AG04450 (cell line): ENCODE data around the gene COL23A1. TPM values are rescaled to one million over a fixed set of nuclear protein-coding genes. Genes with fewer than 3 reads are reported as not detected.

Experiments
- CTCF ChIA-PET: fragments of 300-600, 350-600 bp; formaldehyde crosslinking; extraction: SDS; loops from one replicate; lab custom pipeline; 2022; ENCODE audit warnings: antibody characterized with exemption, inconsistent platforms; lab: Charles Lee
- POLR2A ChIA-PET: fragments of 350-600 bp; formaldehyde crosslinking; extraction: SDS; loops from one replicate; lab custom pipeline; 2021; ENCODE audit warnings: antibody characterized with exemption, inconsistent platforms; lab: Yijun Ruan, JAX
- DNase-seq: peaks from one replicate; pipeline ENCODE4 v3.0.0-alpha.2; 2011; ENCODE audit warnings: low read depth, low spot score
- H3K27ac ChIP-seq: one replicate; pipeline ENCODE4 v1.5.1; 2012; ENCODE audit warnings: low read depth, low read length, control low read depth
- H3K27me3 ChIP-seq: one replicate; pipeline ENCODE4 v1.6.0; 2012; ENCODE audit warnings: low read length; ENCODE audit not compliant: control insufficient read depth, insufficient read depth
- H3K4me3 ChIP-seq: 2 replicates; pipeline ENCODE4 v1.5.1; 2011; ENCODE audit warnings: mild to moderate bottlenecking, low read depth, low read length, control low read depth
- H3K9me3 ChIP-seq: 2 replicates; pipeline ENCODE4 v1.5.1; 2012; ENCODE audit warnings: low read length; ENCODE audit not compliant: control insufficient read depth, insufficient read depth
- CTCF ChIP-seq: IDR thresholded peaks from 2 replicates; pipeline ENCODE4 v1.5.1; 2011; ENCODE audit warnings: low read depth, low read length, control low read depth, inconsistent platforms
- polyA plus RNA-seq: library from polyadenylated mRNA; depleted of rRNA; stranded (reverse); fragments of >200 nt; gene quantifications from 2 replicates; pipeline ENCODE4 v1.2.3, GENCODE V29; 2011

The COL23A1 gene
- polyA plus RNA-seq, 1 experiment = not detected

GRCh38 chr5:178537467-178538371 lies 52.5 kb downstream of the COL23A1 start:
- H3K4me3 ChIP-seq = no peak overlapping the region
- POLR2A ChIA-PET = no interaction called here
- no peak for DNase-seq
- CTCF ChIA-PET = no interaction called here
- no peaks in the 10 kb centered on the region for H3K27me3 ChIP-seq
- TF ChIP-seq CTCF = no peak
- peaks cover 50% of the 10 kb centered on the region for H3K9me3 ChIP-seq
- H3K27ac ChIP-seq = no peak overlapping the region

GRCh38 chr5:178536541-178537466 lies 53.4 kb downstream of the COL23A1 start:
- Histone ChIP-seq H3K4me3 (no peak overlapping the region), H3K9me3 (peaks cover 59% of the 10 kb centered on the region), H3K27ac (no peak overlapping the region), H3K27me3 (no peaks in the 10 kb centered on the region)
- ChIA-PET POLR2A (no interaction called here), CTCF (no interaction called here)
- no peak for DNase-seq
- no peak for TF ChIP-seq CTCF

GRCh38 chr5:178535299-178536175 lies 54.7 kb downstream of the COL23A1 start:
- H3K27ac ChIP-seq = no peak overlapping the region
- H3K9me3 ChIP-seq = peaks cover 71% of the 10 kb centered on the region
- ChIA-PET CTCF (no interaction called here), POLR2A (no interaction called here)
- no peak overlapping the region for H3K4me3 ChIP-seq
- TF ChIP-seq CTCF = no peak
- H3K27me3 ChIP-seq = no peaks in the 10 kb centered on the region
- no peak for DNase-seq

DNA sequence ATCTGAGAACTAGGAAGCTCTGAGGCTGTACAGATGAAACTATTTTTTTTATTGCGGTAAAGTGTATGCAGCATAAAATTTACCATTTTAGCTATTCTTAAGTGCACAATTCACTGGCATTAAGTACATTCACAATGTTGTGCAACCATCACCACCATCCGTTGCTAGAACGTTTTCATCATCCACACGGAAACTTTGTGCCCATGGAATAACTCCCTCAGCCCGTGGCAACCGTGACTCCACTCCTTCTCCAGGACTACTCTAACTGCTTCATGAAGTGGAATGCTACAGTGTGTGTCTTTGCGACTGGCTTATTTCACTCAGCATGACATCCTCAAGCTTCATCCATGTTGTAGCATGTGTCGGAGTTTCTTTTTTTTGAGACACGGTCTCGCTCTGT lies 57.1 kb downstream of the COL23A1 start:
- TF ChIP-seq CTCF = no peak
- H3K27ac ChIP-seq = no peak overlapping the region
- no peak for DNase-seq
- CTCF ChIA-PET = no interaction called here
- no peak overlapping the region for H3K4me3 ChIP-seq
- no peaks in the 10 kb centered on the region for H3K27me3 ChIP-seq
- H3K9me3 ChIP-seq = peaks cover 93% of the 10 kb centered on the region
- POLR2A ChIA-PET = no interaction called here
